ENCODE data around the gene CNTN5. TPM values are rescaled to one million over a fixed set of nuclear protein-coding genes. Genes with fewer than 3 reads are reported as not detected.

The CNTN5 gene
- polyA plus RNA-seq, 1 donor from 2014 or later: 1.1 TPM

- Histone ChIP-seq H4K20me1 (ENCODE audit: insufficient read depth) (no peaks in the 10 kb centered on the region), H3K36me3 (ENCODE audit: insufficient read depth, low read length) (no peaks in the 10 kb centered on the region), H3K4me2 (ENCODE audit: low read length) (no peak overlapping the region), H2AFZ (ENCODE audit: low read depth, low read length) (no peak overlapping the region), H3K9ac (ENCODE audit: low read length) (no peak overlapping the region), H3K9me3 (ENCODE audit: low read length) (no peaks in the 10 kb centered on the region), H3K79me2 (replicated peaks; ENCODE audit: insufficient read depth, low read length) (no peaks in the 10 kb centered on the region), H3K9me2 (ENCODE audit: insufficient read depth, low read length) (no peaks in the 10 kb centered on the region), H3K27me3 (ENCODE audit: insufficient read depth, low read depth, low read length) (no peaks in the 10 kb centered on the region), H3F3A (ENCODE audit: insufficient read depth, low read length, poor library complexity, severe bottlenecking) (no peaks in the 10 kb centered on the region), H3K27ac (ENCODE audit: low read length) (no peak overlapping the region), H3K4me3 (ENCODE audit: low read length) (no peak overlapping the region)
- TF ChIP-seq MXI1 (conservative IDR thresholded peaks at IDR 0.05; ENCODE audit: poor library complexity, severe bottlenecking) (no peak), POLR2AphosphoS5 (IDR thresholded peaks at IDR 0.05) (no peak), RAD21 (conservative IDR thresholded peaks at IDR 0.05) (no peak), TAF1 (IDR thresholded peaks at IDR 0.05; ENCODE audit: low read depth) (no peak), REST (IDR thresholded peaks at IDR 0.05; ENCODE audit: borderline replicate concordance) (no peak), EZH2 (IDR thresholded peaks at IDR 0.05; ENCODE audit: borderline replicate concordance, insufficient read depth, low read length, poor library complexity, severe bottlenecking) (no peak), EP300 (conservative IDR thresholded peaks at IDR 0.05; ENCODE audit: poor library complexity, severe bottlenecking) (no peak), SMC3 (conservative IDR thresholded peaks at IDR 0.05; ENCODE audit: poor library complexity) (no peak), CTCF (IDR thresholded peaks at IDR 0.05; ENCODE audit: poor library complexity, severe bottlenecking) (no peak)
Measured at GRCh38 chr11:99257131-99257530, 236.4 kb downstream of the CNTN5 start.

GRCh38 chr11:99260696-99261095, 239.9 kb downstream of the CNTN5 start:
- Histone ChIP-seq H3K36me3 (ENCODE audit: insufficient read depth, low read length) (no peaks in the 10 kb centered on the region), H3K79me2 (replicated peaks; ENCODE audit: insufficient read depth, low read length) (no peaks in the 10 kb centered on the region), H3F3A (ENCODE audit: insufficient read depth, low read length, poor library complexity, severe bottlenecking) (no peaks in the 10 kb centered on the region), H4K20me1 (ENCODE audit: insufficient read depth) (no peaks in the 10 kb centered on the region), H3K9me3 (ENCODE audit: low read length) (no peaks in the 10 kb centered on the region), H3K4me3 (ENCODE audit: low read length) (no peak overlapping the region), H3K9me2 (ENCODE audit: insufficient read depth, low read length) (no peaks in the 10 kb centered on the region), H3K27ac (ENCODE audit: low read length) (no peak overlapping the region), H2AFZ (ENCODE audit: low read depth, low read length) (no peak overlapping the region), H3K9ac (ENCODE audit: low read length) (no peak overlapping the region), H3K4me2 (ENCODE audit: low read length) (no peak overlapping the region), H3K27me3 (ENCODE audit: insufficient read depth, low read depth, low read length) (no peaks in the 10 kb centered on the region)
- no peak for TF ChIP-seq CTCF (IDR thresholded peaks at IDR 0.05; ENCODE audit: poor library complexity, severe bottlenecking)
- TF ChIP-seq SMC3 (conservative IDR thresholded peaks at IDR 0.05; ENCODE audit: poor library complexity): no peak
- no peak for TF ChIP-seq MXI1 (conservative IDR thresholded peaks at IDR 0.05; ENCODE audit: poor library complexity, severe bottlenecking)
- TF ChIP-seq EP300 (conservative IDR thresholded peaks at IDR 0.05; ENCODE audit: poor library complexity, severe bottlenecking): no peak
- TF ChIP-seq REST (IDR thresholded peaks at IDR 0.05; ENCODE audit: borderline replicate concordance): no peak
- no peak for TF ChIP-seq TAF1 (IDR thresholded peaks at IDR 0.05; ENCODE audit: low read depth)
- no peak for TF ChIP-seq EZH2 (IDR thresholded peaks at IDR 0.05; ENCODE audit: borderline replicate concordance, insufficient read depth, low read length, poor library complexity, severe bottlenecking)
- no peak for TF ChIP-seq RAD21 (conservative IDR thresholded peaks at IDR 0.05)
- no peak for TF ChIP-seq POLR2AphosphoS5 (IDR thresholded peaks at IDR 0.05)
